PC-3 (cell line): Measurements from ENCODE around the gene AOAH. TPM values are rescaled to one million over a fixed set of nuclear protein-coding genes. Genes with fewer than 3 reads are reported as not detected.

Experiments
- ATAC-seq: fragments of 200-7000 bp; cut with Tn5 transposase; 2 replicates; pipeline ENCODE4 v1.9.1; 2020; ENCODE audit warnings: mild to moderate bottlenecking, moderate library complexity
- BruUV-seq: library from RNA; stranded (reverse); fragments of 400-500 nt; replicated peaks from 2 replicates; lab custom pipeline; 2021; lab: Mats Ljungman, UMichigan
- CTCF ChIA-PET: fragments of 300-600 bp; sonication (Branson Sonifier 250); formaldehyde crosslinking; loops from one replicate; lab custom pipeline; 2022; ENCODE audit warnings: antibody characterized with exemption; lab: Charles Lee
- POLR2A ChIA-PET: fragments of 300-600 bp; sonication (Branson Sonifier 250); formaldehyde crosslinking; loops from one replicate; lab custom pipeline; 2022; ENCODE audit warnings: antibody characterized with exemption; ENCODE audit not compliant: unreplicated experiment; lab: Charles Lee
- DNase-seq: peaks from one replicate; pipeline ENCODE4 v3.0.0-alpha.2; 2015
- H2AFZ ChIP-seq: fragments of 300-600 bp; sonication (generic); 2 replicates; pipeline ENCODE4 v1.6.0; 2016; ENCODE audit warnings: antibody characterized with exemption, low read length
- H3F3A ChIP-seq: fragments of 300-600 bp; sonication (generic); one replicate; pipeline ENCODE4 v1.6.0; 2017; ENCODE audit warnings: antibody characterized with exemption, low read length, control low read depth, mild to moderate bottlenecking; ENCODE audit not compliant: unreplicated experiment
- H3K27ac ChIP-seq: fragments of 300-600 bp; sonication (generic); 2 replicates; pipeline ENCODE4 v1.5.1; 2016; ENCODE audit warnings: mild to moderate bottlenecking, low read length
- H3K27me3 ChIP-seq: fragments of 300-600 bp; sonication (generic); 2 replicates; pipeline ENCODE4 v1.6.1; 2016; ENCODE audit warnings: low read length, mixed read lengths
- H3K36me3 ChIP-seq: fragments of 300-600 bp; sonication (generic); 2 replicates; pipeline ENCODE4 v1.6.1; 2016; ENCODE audit warnings: low read depth, mixed run types, low read length, mixed read lengths
- H3K4me1 ChIP-seq: fragments of 300-600 bp; sonication (generic); 2 replicates; pipeline ENCODE4 v1.5.1; 2016; ENCODE audit warnings: low read length; ENCODE audit not compliant: insufficient read depth
- H3K4me2 ChIP-seq: fragments of 300-600 bp; sonication (generic); 2 replicates; pipeline ENCODE4 v1.6.0; 2016; ENCODE audit warnings: low read length
- H3K4me3 ChIP-seq: fragments of 300-600 bp; sonication (generic); 2 replicates; pipeline ENCODE4 v1.5.1; 2016; ENCODE audit warnings: mild to moderate bottlenecking, low read length, mixed read lengths
- H3K79me2 ChIP-seq: fragments of 300-600 bp; sonication (generic); 2 replicates; pipeline ENCODE4 v1.6.1; 2017; ENCODE audit warnings: low read length, mixed read lengths
- H3K9ac ChIP-seq: fragments of 300-600 bp; sonication (generic); 2 replicates; pipeline ENCODE4 v1.6.0; 2016; ENCODE audit warnings: mild to moderate bottlenecking, low read length
- H3K9me2 ChIP-seq: fragments of 300-600 bp; sonication (generic); replicated peaks from 2 replicates; pipeline ENCODE4 v1.6.1; 2016; ENCODE audit warnings: mixed run types, low read length, mixed read lengths
- H3K9me3 ChIP-seq: fragments of 300-600 bp; sonication (generic); 2 replicates; pipeline ENCODE4 v1.6.1; 2016; ENCODE audit warnings: low read length, mixed read lengths
- H4K20me1 ChIP-seq: fragments of 300-600 bp; sonication (generic); 2 replicates; pipeline ENCODE4 v1.6.1; 2016; ENCODE audit warnings: low read length, mixed read lengths
- CTCF ChIP-seq: fragments of 300-600 bp; sonication (generic); conservative IDR thresholded peaks from 2 replicates; pipeline ENCODE4 v1.5.1; 2017; ENCODE audit warnings: antibody characterized with exemption, low read depth, mild to moderate bottlenecking, low read length
- EZH2 ChIP-seq: fragments of 300-600 bp; sonication (generic); IDR thresholded peaks from one replicate; pipeline ENCODE4 v1.6.1; 2017; ENCODE audit warnings: antibody characterized with exemption, mild to moderate bottlenecking, low read length; ENCODE audit not compliant: unreplicated experiment
- EZH2phosphoT487 ChIP-seq: fragments of 300-600 bp; sonication (generic); IDR thresholded peaks from 2 replicates; pipeline ENCODE4 v1.6.1; 2018; ENCODE audit warnings: mild to moderate bottlenecking, antibody characterized with exemption, low read length, borderline replicate concordance
- intact Hi-C: fragments of 100-400 bp; cut with micrococcal nuclease; formaldehyde crosslinking; loops from 2 replicates; pipeline ENCODE4 v1.9.0; 2023
- total RNA-seq: library from RNA; depleted of rRNA; stranded (reverse); fragments of >200 nt; gene quantifications from 2 replicates; pipeline ENCODE4 v1.2.3, GENCODE V29; 2014

AOAH gene
- total RNA-seq, 1 experiment from 2014 or later = not detected

- Histone ChIP-seq H3K4me1 (no peaks in the 10 kb centered on the region), H3K4me3 (no peak overlapping the region), H3F3A (no peaks in the 10 kb centered on the region), H3K4me2 (no peak overlapping the region), H4K20me1 (no peaks in the 10 kb centered on the region), H3K36me3 (no peaks in the 10 kb centered on the region), H3K9ac (no peak overlapping the region), H3K9me3 (no peaks in the 10 kb centered on the region), H3K27me3 (peaks cover 48% of the 10 kb centered on the region), H3K79me2 (no peaks in the 10 kb centered on the region), H3K27ac (no peak overlapping the region), H2AFZ (no peak overlapping the region), H3K9me2 (no peaks in the 10 kb centered on the region)
- ATAC-seq (no peak), DNase-seq (no peak)
- ChIA-PET POLR2A (no interaction called here), CTCF (no interaction called here)
- intact Hi-C loops = no loop called here
- TF ChIP-seq EZH2phosphoT487 (no peak), EZH2 (no peak), CTCF (no peak)
- no TSS peak for BruUV-seq
Observed at GRCh38 chr7:36613031-36613614, 111.2 kb downstream of the AOAH start.

- H3K27ac ChIP-seq = no peak overlapping the region
- no peak overlapping the region for H3K4me2 ChIP-seq
- H4K20me1 ChIP-seq = no peaks in the 10 kb centered on the region
- intact Hi-C loops = no loop called here
- BruUV-seq = no TSS peak
- H3K4me3 ChIP-seq = no peak overlapping the region
- no peaks in the 10 kb centered on the region for H3K36me3 ChIP-seq
- H2AFZ ChIP-seq = no peak overlapping the region
- no peaks in the 10 kb centered on the region for H3K4me1 ChIP-seq
- ATAC-seq = no peak
- no peaks in the 10 kb centered on the region for H3K9me3 ChIP-seq
- no peaks in the 10 kb centered on the region for H3K9me2 ChIP-seq
- DNase-seq = no peak
- H3K9ac ChIP-seq = no peak overlapping the region
- no peaks in the 10 kb centered on the region for H3K79me2 ChIP-seq
- peaks cover 46% of the 10 kb centered on the region for H3K27me3 ChIP-seq
- POLR2A ChIA-PET = no interaction called here
- CTCF ChIA-PET = no interaction called here
- TF ChIP-seq EZH2 = no peak
- TF ChIP-seq CTCF = no peak
- TF ChIP-seq EZH2phosphoT487 = no peak
- H3F3A ChIP-seq = no peaks in the 10 kb centered on the region
Observed at GRCh38 chr7:36611703-36612102, 112.6 kb downstream of the AOAH start.

GRCh38 chr7:36607721-36608095 lies 116.6 kb downstream of the AOAH start:
- Histone ChIP-seq H4K20me1 (no peaks in the 10 kb centered on the region), H3K9ac (no peak overlapping the region), H3K9me3 (no peaks in the 10 kb centered on the region), H3F3A (no peaks in the 10 kb centered on the region), H3K36me3 (no peaks in the 10 kb centered on the region), H3K9me2 (no peaks in the 10 kb centered on the region), H3K79me2 (no peaks in the 10 kb centered on the region), H3K27ac (no peak overlapping the region), H3K4me1 (peaks cover 13% of the 10 kb centered on the region), H3K4me2 (no peak overlapping the region), H3K27me3 (peaks cover 27% of the 10 kb centered on the region; the same call in 1 of the 2 replicates), H2AFZ (no peak overlapping the region), H3K4me3 (no peak overlapping the region)
- intact Hi-C loops = no loop called here
- DNase-seq (no peak), ATAC-seq (no peak)
- TF ChIP-seq EZH2phosphoT487 (no peak), CTCF (no peak), EZH2 (no peak)
- no TSS peak for BruUV-seq
- POLR2A ChIA-PET = interaction anchor here (0.6 kb wide), 1 partner anchor 44 kb away, joined by 8 read pairs; no protein-coding TSS in a partner anchor
- CTCF ChIA-PET = no interaction called here
